Pancreas (tissue), 10 donors: ENCODE results near the gene EIF4G3. TPM values are rescaled to one million over a fixed set of nuclear protein-coding genes. Genes with fewer than 3 reads are reported as not detected.
A peak's percentile ranks its signal among the peaks of the same experiment; 100 is the strongest.

Experiments used
- ATAC-seq, 4 donors: fragments of 200-7000 bp; cut with Tn5 transposase; one replicate each; pipeline versions ENCODE4 v1.8.0 to v1.9.1; 2020; ENCODE audit warnings: mild to moderate bottlenecking in 4 of 4, moderate library complexity in 4 of 4
- DNase-seq, 6 donors: peaks; one replicate each; pipeline ENCODE4 v3.0.0-alpha.2; 2020
- FAIRE-seq: peaks from 2 replicates; lab custom pipeline; 2012; peaks lifted over from hg19 to GRCh38; lab: Jason Lieb, UNC
- H3K27ac ChIP-seq, 4 donors: fragments of 200-600 bp; sonication (generic); 1 replicate in 3 of 4; 2 replicates in 1 of 4; pipeline versions ENCODE4 v1.5.0 to v1.8.0; 2020
- H3K27me3 ChIP-seq, 4 donors: fragments of 200-600 bp; one replicate each; pipeline ENCODE4 v1.8.0; 2021
- H3K36me3 ChIP-seq, 3 donors: fragments of 200-600 bp; sonication (generic) in 1 of 3; one replicate each; pipeline versions ENCODE4 v1.5.0 to v1.8.0; 2020 to 2021
- H3K4me1 ChIP-seq, 3 donors: fragments of 200-600 bp; one replicate each; pipeline ENCODE4 v1.8.0; 2021
- H3K4me3 ChIP-seq, 4 donors: fragments of 200-600 bp; sonication (generic) in 2 of 4; one replicate each; pipeline versions ENCODE4 v1.5.0 to v1.8.0; 2020 to 2021
- H3K9me3 ChIP-seq, 4 donors: fragments of 200-600 bp; one replicate each; pipeline ENCODE4 v1.8.0; 2021
- WGBS, 2 donors: extraction: QIAGEN DNeasy Blood & Tissue Kit; methylation state at CpG; one replicate each; pipeline ENCODE4 v1.1.7; 2013; 5-methylcytosine and 5-hydroxymethylcytosine counted together
- intact Hi-C, 3 donors: fragments of 100-400 bp; cut with DNase I; formaldehyde crosslinking; loops; one replicate each; pipeline versions ENCODE4 v1.11.1 to v1.14.2; 2022
- polyA plus RNA-seq, 2 donors: library from polyadenylated mRNA; stranded (reverse); fragments of 200-250 nt; gene quantifications; one replicate each; pipeline ENCODE4 v1.2.3, GENCODE V29; 2013
- total RNA-seq, 6 donors: library from RNA; stranded (reverse); fragmentation: NEBNext Ultra II Directional in 4 of 6; extraction: Animal tissue kit (Norgen Biotek cat#: 25700) in 4 of 6; gene quantifications; one replicate each; pipeline versions ENCODE4 v1.2.1 to v1.2.4, GENCODE V29; 2021 to 2023
- TF ChIP-seq, protein P1 (sequence below), 4 donors: fragments of 200-600 bp; sonication (generic) in 3 of 4; IDR thresholded peaks; one replicate each; pipeline versions ENCODE4 v1.5.0 to v1.8.0; 2021; ENCODE audit warnings: antibody characterized with exemption in 4 of 4
- donor health status: healthy with polysubstance abuse.
- donor health status: DM: no; HTN: no; CAD: no; lungs with moderate emphysema.
- donor health status: DM: no; HTN: no; CAD: no.
- donor health status: control.
- donor health status: control.
- donor health status: Bipolar disorder and iron deficiency.
- donor health status: DM: yes; HTN: yes; CAD: no.
- donor health status: DM: no; HTN: no; CAD: no.
- donor health status: DM: no; HTN: no; CAD: no.
- donor health status: DM: yes; HTN: yes; CAD: no.

EIF4G3 gene
- total and polyA plus RNA-seq, 8 donors, result 9.6 to 22.7 (median 13.8) TPM

DNA sequence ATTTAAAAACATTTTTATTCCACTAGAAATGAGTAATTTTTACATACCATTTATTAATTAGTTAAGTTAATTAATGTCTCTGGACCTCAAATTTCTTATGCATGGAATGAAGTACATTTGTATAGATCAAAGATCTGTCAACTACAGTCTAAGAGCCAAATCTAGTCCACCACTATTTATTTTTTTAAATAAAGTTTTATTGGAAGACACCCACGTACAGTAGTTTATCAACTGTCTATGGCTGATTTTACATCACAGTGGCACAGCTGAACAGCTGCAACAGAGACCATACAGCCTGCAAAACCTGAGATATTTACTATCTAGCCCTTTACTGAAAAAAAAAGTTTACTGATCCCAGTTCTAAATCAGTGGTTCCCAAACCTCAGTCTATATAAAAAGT is 201.0 kb downstream of the EIF4G3 start:
- FAIRE-seq, result peak; percentile 47
- Histone ChIP-seq H3K9me3 (no peaks in the 10 kb centered on the region), H3K4me3 (no peak overlapping the region), H3K27me3 (no peaks in the 10 kb centered on the region), H3K36me3 (no peaks in the 10 kb centered on the region), H3K27ac (no peak overlapping the region), H3K4me1 (no peaks in the 10 kb centered on the region)
- no peak for ATAC-seq
- TF ChIP-seq, protein P1, sequence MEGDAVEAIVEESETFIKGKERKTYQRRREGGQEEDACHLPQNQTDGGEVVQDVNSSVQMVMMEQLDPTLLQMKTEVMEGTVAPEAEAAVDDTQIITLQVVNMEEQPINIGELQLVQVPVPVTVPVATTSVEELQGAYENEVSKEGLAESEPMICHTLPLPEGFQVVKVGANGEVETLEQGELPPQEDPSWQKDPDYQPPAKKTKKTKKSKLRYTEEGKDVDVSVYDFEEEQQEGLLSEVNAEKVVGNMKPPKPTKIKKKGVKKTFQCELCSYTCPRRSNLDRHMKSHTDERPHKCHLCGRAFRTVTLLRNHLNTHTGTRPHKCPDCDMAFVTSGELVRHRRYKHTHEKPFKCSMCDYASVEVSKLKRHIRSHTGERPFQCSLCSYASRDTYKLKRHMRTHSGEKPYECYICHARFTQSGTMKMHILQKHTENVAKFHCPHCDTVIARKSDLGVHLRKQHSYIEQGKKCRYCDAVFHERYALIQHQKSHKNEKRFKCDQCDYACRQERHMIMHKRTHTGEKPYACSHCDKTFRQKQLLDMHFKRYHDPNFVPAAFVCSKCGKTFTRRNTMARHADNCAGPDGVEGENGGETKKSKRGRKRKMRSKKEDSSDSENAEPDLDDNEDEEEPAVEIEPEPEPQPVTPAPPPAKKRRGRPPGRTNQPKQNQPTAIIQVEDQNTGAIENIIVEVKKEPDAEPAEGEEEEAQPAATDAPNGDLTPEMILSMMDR (IDR thresholded peaks at IDR 0.05), result no peak
- DNase-seq, result no peak
- intact Hi-C loops, result no loop called here
- WGBS, 2 donors, result 78 to 88% methylated on average over 1 of the region's 1 CpG

DNA sequence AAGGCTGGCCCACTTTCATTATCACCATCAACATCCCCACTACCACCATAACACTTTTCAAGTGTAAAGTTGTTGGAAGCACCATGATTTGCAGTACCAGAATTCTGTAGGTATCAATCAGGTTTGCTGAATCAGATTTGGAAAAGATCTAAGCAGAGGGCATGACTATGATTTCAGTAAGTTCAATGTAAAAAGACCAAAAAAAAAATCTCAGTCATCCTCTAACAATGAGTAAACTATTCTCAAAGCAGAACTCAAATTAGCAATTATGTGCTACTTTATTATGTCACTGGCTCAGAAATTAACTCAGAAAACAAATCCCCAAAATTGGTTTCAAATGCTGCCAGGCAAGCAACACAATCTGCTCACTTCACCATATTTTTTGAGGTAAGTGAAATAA is 201.7 kb downstream of the EIF4G3 start:
- Histone ChIP-seq H3K4me1 (no peaks in the 10 kb centered on the region), H3K36me3 (no peaks in the 10 kb centered on the region), H3K9me3 (no peaks in the 10 kb centered on the region), H3K27ac (no peak overlapping the region), H3K4me3 (no peak overlapping the region), H3K27me3 (no peaks in the 10 kb centered on the region)
- no peak for FAIRE-seq
- ATAC-seq, result no peak
- intact Hi-C loops, result no loop called here
- DNase-seq, result no peak
- TF ChIP-seq, protein P1 (IDR thresholded peaks at IDR 0.05), result no peak

DNA sequence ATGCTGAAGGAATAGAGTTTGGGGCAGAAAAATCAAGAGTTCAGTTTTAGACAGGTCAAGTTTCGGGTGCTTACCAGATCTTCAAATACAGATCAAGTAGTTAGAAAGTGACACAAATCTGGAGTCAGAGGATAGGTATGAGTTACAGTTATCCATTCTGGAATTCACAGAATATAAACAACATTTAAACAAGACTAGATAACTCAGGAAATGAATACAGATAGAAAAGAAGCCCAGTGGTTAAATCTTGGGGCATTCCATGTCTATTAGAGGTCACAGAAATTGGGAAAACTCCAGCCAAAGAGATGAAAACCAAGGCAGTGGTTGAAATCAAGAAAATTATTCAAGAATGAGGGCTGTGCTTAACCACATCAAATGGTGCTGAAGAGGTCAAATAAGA is 202.6 kb downstream of the EIF4G3 start:
- Histone ChIP-seq H3K4me3 (no peak overlapping the region), H3K27me3 (no peaks in the 10 kb centered on the region), H3K27ac (no peak overlapping the region), H3K9me3 (no peaks in the 10 kb centered on the region), H3K4me1 (no peaks in the 10 kb centered on the region), H3K36me3 (peaks cover 0 to 3% (median under 1%) of the 10 kb centered on the region in 3 donors)
- ATAC-seq (no peak), FAIRE-seq (no peak), DNase-seq (no peak)
- intact Hi-C loops, result no loop called here
- 92 to 97% methylated on average over 1 of the region's 1 CpG for WGBS, 2 donors
- TF ChIP-seq, protein P1 (IDR thresholded peaks at IDR 0.05), result no peak

DNA sequence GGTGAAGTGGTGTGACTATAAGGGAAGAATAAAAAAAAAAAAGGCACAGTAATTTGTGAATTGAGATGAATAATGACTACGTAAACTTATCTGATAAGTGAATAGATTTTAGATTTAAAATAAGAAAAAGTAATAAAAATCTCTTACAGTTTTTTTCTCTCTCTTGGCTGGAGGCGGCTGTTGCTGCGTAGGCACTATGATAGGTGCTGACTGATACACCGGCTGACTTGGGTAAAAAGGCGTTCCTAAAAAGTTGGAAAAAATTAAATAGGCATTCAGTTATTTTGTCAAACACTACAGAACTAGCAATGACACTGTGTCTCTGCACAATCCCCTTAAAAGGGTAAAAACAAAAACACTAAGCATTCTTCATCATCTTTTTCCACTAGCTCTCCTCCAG is 203.8 kb downstream of the EIF4G3 start:
- H3K36me3 ChIP-seq, result peaks cover 0 to 6% (median 3%) of the 10 kb centered on the region in 3 donors
- TF ChIP-seq, protein P1 (IDR thresholded peaks at IDR 0.05), result no peak
- no peaks in the 10 kb centered on the region for H3K27me3 ChIP-seq
- DNase-seq (no peak), FAIRE-seq (no peak), ATAC-seq (no peak)
- H3K4me1 ChIP-seq, result no peaks in the 10 kb centered on the region
- 97 to 99% methylated on average over 5 of the region's 5 CpGs for WGBS, 2 donors
- intact Hi-C loops, result no loop called here
- no peaks in the 10 kb centered on the region for H3K9me3 ChIP-seq
- no peak overlapping the region for H3K4me3 ChIP-seq
- H3K27ac ChIP-seq, result no peak overlapping the region

DNA sequence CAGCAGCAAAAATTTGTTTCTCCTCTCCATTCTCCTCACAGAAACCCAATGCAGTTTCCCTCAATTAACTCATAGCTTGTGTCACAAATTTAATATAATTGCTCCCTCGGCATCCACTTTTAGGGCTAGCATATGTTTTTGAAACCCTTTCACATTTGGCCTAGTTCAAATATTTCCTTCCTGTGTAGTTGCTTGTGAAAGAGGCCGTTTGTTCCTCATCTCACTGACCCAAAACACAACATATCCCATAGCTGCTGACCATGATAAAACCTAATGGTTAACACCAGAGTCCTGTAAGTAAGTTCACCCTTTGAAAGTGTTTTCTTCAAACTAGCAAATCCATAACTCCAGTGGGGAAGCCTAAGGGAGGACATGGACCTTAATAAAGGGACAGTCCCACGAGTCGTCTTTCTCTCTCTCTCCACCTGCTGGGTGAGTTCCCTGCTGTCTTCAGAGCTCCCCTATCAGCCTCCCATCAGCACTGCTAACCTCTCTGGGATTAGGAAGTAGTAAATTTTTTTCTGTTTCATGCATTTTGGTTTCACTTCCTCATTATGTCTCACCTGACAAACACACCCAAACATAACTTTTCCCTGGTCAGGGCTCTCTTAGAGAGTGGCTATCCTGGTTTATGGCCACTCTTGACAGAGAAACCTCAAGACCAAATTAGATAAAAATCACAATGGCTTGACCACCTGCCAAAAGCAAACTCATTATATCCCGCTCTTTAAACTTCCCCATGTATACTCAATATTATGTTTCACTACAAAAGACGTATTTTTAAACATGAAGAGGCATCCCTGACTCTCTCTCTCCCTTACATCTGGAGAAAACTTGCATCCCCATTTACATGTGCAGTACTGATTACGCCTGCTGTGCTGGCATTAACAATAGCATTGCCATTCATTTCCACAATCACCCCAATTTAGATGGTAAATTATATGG is 211.9 kb downstream of the EIF4G3 start:
- no peaks in the 10 kb centered on the region for H3K9me3 ChIP-seq
- H3K4me1 ChIP-seq, result no peaks in the 10 kb centered on the region
- FAIRE-seq, result no peak
- DNase-seq, result no peak
- no peaks in the 10 kb centered on the region for H3K27me3 ChIP-seq
- intact Hi-C loops, result no loop called here
- TF ChIP-seq, protein P1 (IDR thresholded peaks at IDR 0.05), result no peak
- ATAC-seq, result peak in 2 of 4 donors; percentile 41 to 61
- H3K4me3 ChIP-seq, result no peak overlapping the region
- WGBS, 2 donors, result 75 to 79% methylated on average over 7 of the region's 7 CpGs
- no peak overlapping the region for H3K27ac ChIP-seq
- peaks cover 0 to 6% (median 3%) of the 10 kb centered on the region in 3 donors for H3K36me3 ChIP-seq
